Stimulated activated CD8-positive, alpha-beta memory T cell treated with anti-CD3 and anti-CD28 coated beads, Interleukin-15, amount 100 ng/mL, for 48 hours (primary cell): Measurements from ENCODE around the gene SERINC2.

Experiments
- DNase-seq, 2 donors: peaks; one replicate each; pipeline ENCODE4 v3.0.0-alpha.2; 2020; ENCODE audit warnings: low read depth in 2 of 2

SERINC2 gene

GRCh38 chr1:31434101-31434871 lies 21.3 kb downstream of the SERINC2 start:
- no peak for DNase-seq

GRCh38 chr1:31434979-31435378 lies 22.0 kb downstream of the SERINC2 start:
- DNase-seq: no peak

- no peak for DNase-seq
Observed at GRCh38 chr1:31435471-31436409, 22.7 kb downstream of the SERINC2 start.

GRCh38 chr1:31436596-31437432 lies 23.8 kb downstream of the SERINC2 start:
- DNase-seq: no peak

GRCh38 chr1:31437433-31438037 lies 24.5 kb downstream of the SERINC2 start:
- no peak for DNase-seq

- DNase-seq: no peak
Observed at GRCh38 chr1:31439276-31439675, 26.3 kb downstream of the SERINC2 start.

GRCh38 chr1:31441073-31441472 lies 28.1 kb downstream of the SERINC2 start:
- DNase-seq: no peak

- DNase-seq: no peak
Observed at GRCh38 chr1:31441558-31441957, 28.5 kb downstream of the SERINC2 start.

GRCh38 chr1:31441970-31442647 lies 29.1 kb downstream of the SERINC2 start:
- no peak for DNase-seq

- DNase-seq: no peak
Observed at GRCh38 chr1:31442648-31442994, 29.6 kb downstream of the SERINC2 start.

GRCh38 chr1:31443673-31444072 lies 30.7 kb downstream of the SERINC2 start:
- no peak for DNase-seq

GRCh38 chr1:31444725-31445448 lies 31.9 kb downstream of the SERINC2 start:
- no peak for DNase-seq

- no peak for DNase-seq
Observed at GRCh38 chr1:31445951-31446350, 32.9 kb downstream of the SERINC2 start.

- no peak for DNase-seq
Observed at GRCh38 chr1:31447210-31447609, 34.2 kb downstream of the SERINC2 start.

- no peak for DNase-seq
Observed at GRCh38 chr1:31453384-31454079, 40.5 kb downstream of the SERINC2 start.

GRCh38 chr1:31458287-31458896 lies 45.4 kb downstream of the SERINC2 start:
- DNase-seq: no peak

- DNase-seq: no peak
Observed at GRCh38 chr1:31460027-31460426, 47.0 kb downstream of the SERINC2 start.

- no peak for DNase-seq
Observed at GRCh38 chr1:31467005-31467674, 54.1 kb downstream of the SERINC2 start.
